Natural killer cell treated with Interleukin-12 subunit alpha and Interleukin-12 subunit beta and Interleukin-15 and Interleukin-18, amount 100 ng/mL, for 72 hours (primary cell): Measurements from ENCODE around the gene SLC29A3. TPM values are rescaled to one million over a fixed set of nuclear protein-coding genes. Genes with fewer than 3 reads are reported as not detected.
A peak's percentile ranks its signal among the peaks of the same experiment; 100 is the strongest.
"Not testable (repeated sequence)": the region's sequence is repeated elsewhere in the genome, so short reads cannot be mapped to it uniquely, and the experiment has no call there.

ENCODE experiments used
- ATAC-seq, 2 donors: fragments of 150-1000 bp; cut with Tn5 transposase in 1 of 2; sonication (Bioruptor Pico), chemical (Tn5 transposase) in 1 of 2; 2 replicates each; pipeline ENCODE4 v1.10.0; 2021
- DNase-seq: peaks from one replicate; pipeline ENCODE4 v3.0.0; 2022; ENCODE audit warnings: low spot score
- H3K27ac Mint-ChIP-seq, 2 donors: 1 replicate in 1 of 2; 2 replicates in 1 of 2; pipeline ENCODE4 v1.8.0; 2022; ENCODE audit warnings: mixed read lengths in 2 of 2, mild to moderate bottlenecking in 1 of 2, moderate library complexity in 1 of 2
- H3K27me3 Mint-ChIP-seq, 2 donors: 1 replicate in 1 of 2; 2 replicates in 1 of 2; pipeline ENCODE4 v1.8.0; 2022; ENCODE audit warnings: mixed read lengths in 2 of 2
- H3K36me3 Mint-ChIP-seq: one replicate; pipeline ENCODE4 v1.8.0; 2022; ENCODE audit warnings: mixed read lengths
- H3K4me1 Mint-ChIP-seq, 2 donors: 1 replicate in 1 of 2; 2 replicates in 1 of 2; pipeline ENCODE4 v1.8.0; 2022; ENCODE audit warnings: low read depth in 2 of 2, mixed read lengths in 2 of 2, mild to moderate bottlenecking in 1 of 2
- H3K4me3 Mint-ChIP-seq: one replicate; pipeline ENCODE4 v1.8.0; 2022; ENCODE audit warnings: mixed read lengths
- H3K9me3 Mint-ChIP-seq: 2 replicates; pipeline ENCODE4 v1.8.0; 2022; ENCODE audit warnings: mixed read lengths
- total RNA-seq, 2 donors: library from RNA; stranded (reverse); gene quantifications; one replicate each; pipeline ENCODE4 v1.2.3, GENCODE V29; 2022

Gene SLC29A3
- 1 to 10 TPM; 3.4 to 3.6 TPM for total RNA-seq

GRCh38 chr10:71319042-71319799 lies at the start of gene SLC29A3:
Gene SLC29A3, plus strand, starts transcription at chr10:71319259. Its CDS starts 51 bp downstream, at chr10:71319310.
- Mint-ChIP-seq H3K27ac (peak within 1 kb of the TSS; percentile 43 to 66), H3K4me1 (peaks cover 11% of the 10 kb centered on the region in 2 donors), H3K9me3 (no peaks in the 10 kb centered on the region), H3K4me3 (peak within 1 kb of the TSS; percentile 97), H3K36me3 (peaks cover 7% of the 10 kb centered on the region), H3K27me3 (no peaks in the 10 kb centered on the region)
- ATAC-seq = peak; percentile 95 to 96
- DNase-seq = peak; percentile 88

GRCh38 chr10:71269301-71270288 lies 49.5 kb upstream of the SLC29A3 start:
- no peaks in the 10 kb centered on the region for H3K36me3 Mint-ChIP-seq

GRCh38 chr10:71270301-71271220 lies 48.5 kb upstream of the SLC29A3 start:
- Mint-ChIP-seq H3K27ac (no peak overlapping the region), H3K27me3 (peaks cover 0 to 5% of the 10 kb centered on the region in 2 donors), H3K36me3 (no peaks in the 10 kb centered on the region), H3K4me1 (peaks cover 0 to 2% of the 10 kb centered on the region in 2 donors), H3K9me3 (no peaks in the 10 kb centered on the region), H3K4me3 (no peak overlapping the region)
- no peak for DNase-seq
- ATAC-seq = no peak

More at GRCh38 chr10:71269301-71270288, 49.5 kb upstream of the SLC29A3 start:
- peaks cover 0 to 2% of the 10 kb centered on the region in 2 donors for H3K4me1 Mint-ChIP-seq
- no peak overlapping the region for H3K4me3 Mint-ChIP-seq
- peaks cover 0 to 5% of the 10 kb centered on the region in 2 donors for H3K27me3 Mint-ChIP-seq
- DNase-seq = no peak
- no peaks in the 10 kb centered on the region for H3K9me3 Mint-ChIP-seq
- no peak overlapping the region for H3K27ac Mint-ChIP-seq
- no peak for ATAC-seq

- peaks cover 0 to 5% of the 10 kb centered on the region in 2 donors for H3K27me3 Mint-ChIP-seq
- no peak overlapping the region for H3K27ac Mint-ChIP-seq
- no peaks in the 10 kb centered on the region for H3K9me3 Mint-ChIP-seq
- H3K4me3 Mint-ChIP-seq = no peak overlapping the region
- peaks cover 0 to 2% of the 10 kb centered on the region in 2 donors for H3K4me1 Mint-ChIP-seq
- DNase-seq (no peak), ATAC-seq (no peak)
- H3K36me3 Mint-ChIP-seq = no peaks in the 10 kb centered on the region
These were observed 47.4 kb upstream of the SLC29A3 start for GRCh38 chr10:71271662-71272055.

- ATAC-seq = no peak
- H3K4me1 Mint-ChIP-seq = peaks cover 0 to 2% of the 10 kb centered on the region in 2 donors
- H3K9me3 Mint-ChIP-seq = no peaks in the 10 kb centered on the region
- DNase-seq = no peak
- H3K4me3 Mint-ChIP-seq = no peak overlapping the region
- H3K27ac Mint-ChIP-seq = no peak overlapping the region
- peaks cover 0 to 3% of the 10 kb centered on the region in 2 donors for H3K27me3 Mint-ChIP-seq
- H3K36me3 Mint-ChIP-seq = no peaks in the 10 kb centered on the region
These were observed 46.8 kb upstream of the SLC29A3 start for GRCh38 chr10:71272056-71272771.

- not testable (repeated sequence) for H3K4me1 Mint-ChIP-seq, H3K27ac Mint-ChIP-seq, H3K36me3 Mint-ChIP-seq, H3K9me3 Mint-ChIP-seq, H3K27me3 Mint-ChIP-seq, ATAC-seq, H3K4me3 Mint-ChIP-seq, DNase-seq
These were observed 46.1 kb upstream of the SLC29A3 start for GRCh38 chr10:71272974-71273373.

- Mint-ChIP-seq H3K27ac (no peak overlapping the region), H3K36me3 (no peaks in the 10 kb centered on the region), H3K4me1 (peaks cover 0 to 2% of the 10 kb centered on the region in 2 donors), H3K4me3 (no peak overlapping the region), H3K9me3 (no peaks in the 10 kb centered on the region), H3K27me3 (peaks cover 0 to 3% of the 10 kb centered on the region in 2 donors)
- no peak for ATAC-seq
- DNase-seq = no peak
These were observed 45.6 kb upstream of the SLC29A3 start for GRCh38 chr10:71273506-71273905.

- no peaks in the 10 kb centered on the region for H3K4me1 Mint-ChIP-seq
- no peaks in the 10 kb centered on the region for H3K9me3 Mint-ChIP-seq
- H3K27me3 Mint-ChIP-seq = peaks cover 0 to under 1% of the 10 kb centered on the region in 2 donors
- ATAC-seq (no peak), DNase-seq (no peak)
- no peaks in the 10 kb centered on the region for H3K36me3 Mint-ChIP-seq
- no peak overlapping the region for H3K27ac Mint-ChIP-seq
- no peak overlapping the region for H3K4me3 Mint-ChIP-seq
These were observed 43.9 kb upstream of the SLC29A3 start for GRCh38 chr10:71274901-71275796.

DNA sequence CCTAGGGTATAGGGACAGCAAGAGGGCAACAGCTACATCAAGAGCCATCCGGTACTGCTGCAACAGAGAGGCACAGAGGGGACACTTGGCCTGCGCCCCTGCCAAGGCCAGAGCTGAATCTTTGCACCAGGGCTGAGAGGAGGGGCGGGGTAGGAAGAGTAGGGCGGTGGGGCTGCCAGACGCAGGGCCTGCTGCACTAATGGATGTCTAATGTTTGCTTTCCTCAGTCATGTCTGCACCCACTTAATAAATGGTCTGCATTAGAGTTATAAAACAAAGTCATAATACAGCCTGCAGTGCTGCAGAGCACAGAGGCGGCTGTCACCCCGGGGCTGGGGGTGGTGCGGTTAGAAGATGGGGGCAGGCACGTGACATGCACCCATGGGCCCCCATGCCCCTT lies 42.2 kb upstream of the SLC29A3 start:
- DNase-seq (no peak), ATAC-seq (no peak)
- H3K36me3 Mint-ChIP-seq = no peaks in the 10 kb centered on the region
- no peak overlapping the region for H3K4me3 Mint-ChIP-seq
- no peak overlapping the region for H3K27ac Mint-ChIP-seq
- no peaks in the 10 kb centered on the region for H3K9me3 Mint-ChIP-seq
- H3K4me1 Mint-ChIP-seq = no peaks in the 10 kb centered on the region
- peaks cover 0 to 2% of the 10 kb centered on the region in 2 donors for H3K27me3 Mint-ChIP-seq

- no peaks in the 10 kb centered on the region for H3K4me1 Mint-ChIP-seq
- H3K36me3 Mint-ChIP-seq = no peaks in the 10 kb centered on the region
- no peak overlapping the region for H3K27ac Mint-ChIP-seq
- H3K27me3 Mint-ChIP-seq = peaks cover 0 to 2% of the 10 kb centered on the region in 2 donors
- ATAC-seq (no peak), DNase-seq (no peak)
- no peak overlapping the region for H3K4me3 Mint-ChIP-seq
- no peaks in the 10 kb centered on the region for H3K9me3 Mint-ChIP-seq
These were observed 41.0 kb upstream of the SLC29A3 start for GRCh38 chr10:71277914-71278665.
